NT2/D1 (cell line): ENCODE results near the gene GNAL.

Experiments
- SUZ12 ChIP-seq: IDR thresholded peaks from 2 replicates; pipeline ENCODE4 v1.6.1; 2011; ENCODE audit not compliant: insufficient read length, insufficient read depth; ENCODE audit errors: extremely low read depth
- YY1 ChIP-seq: IDR thresholded peaks from 2 replicates; pipeline ENCODE4 v1.6.1; 2011; ENCODE audit not compliant: insufficient read length, insufficient read depth

- TF ChIP-seq SUZ12 = no peak
- no peak for TF ChIP-seq YY1
Observed at GRCh38 chr18:11821643-11822237, 132.7 kb downstream of the GNAL start.
